NK-92 treated with Interleukin-12 subunit alpha and Interleukin-12 subunit beta, amount 100 ng/mL, for 24 hours (cell line): ENCODE results near the gene ST3GAL2.
A peak's percentile ranks its signal among the peaks of the same experiment; 100 is the strongest.
"Not testable (repeated sequence)": the region's sequence is repeated elsewhere in the genome, so short reads cannot be mapped to it uniquely, and the experiment has no call there.

Experiments used
- DNase-seq: peaks from one replicate; lab custom pipeline; 2025; lab: John Stamatoyannopoulos, UW

ST3GAL2 gene

DNA sequence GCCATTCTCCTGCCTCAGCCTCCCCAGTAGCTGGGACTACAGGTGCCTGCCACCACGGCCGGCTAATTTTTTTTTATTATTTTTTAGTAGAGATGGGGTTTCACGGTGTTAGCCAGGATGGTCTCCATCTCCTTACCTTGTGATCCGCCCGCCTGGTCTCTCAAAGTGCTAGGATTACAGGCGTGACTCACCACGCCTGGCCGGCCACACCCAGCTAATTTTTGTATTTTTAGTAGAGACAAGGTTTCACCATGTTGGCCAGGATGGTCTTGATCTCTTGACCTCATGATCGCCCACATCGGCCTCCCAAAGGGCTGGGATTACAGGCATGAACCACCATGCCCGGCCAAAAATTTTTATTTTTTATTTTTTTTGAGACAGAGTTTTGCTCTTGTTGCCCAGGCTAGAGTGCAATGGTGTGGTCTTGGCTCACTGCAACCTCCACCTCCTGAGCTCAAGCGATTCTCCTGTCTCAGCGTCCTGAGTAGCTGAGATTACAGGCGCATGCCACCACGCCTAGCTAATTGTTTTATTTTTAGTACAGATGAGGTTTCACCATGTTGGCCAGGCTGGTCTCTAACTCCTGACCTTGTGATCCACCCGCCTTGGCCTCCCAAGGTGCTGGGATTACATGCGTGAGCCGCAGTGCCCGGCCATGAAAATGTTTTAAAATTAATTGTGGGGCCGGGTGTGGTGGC, 52.5 kb downstream of the ST3GAL2 start:
- not testable (repeated sequence) for DNase-seq

DNA sequence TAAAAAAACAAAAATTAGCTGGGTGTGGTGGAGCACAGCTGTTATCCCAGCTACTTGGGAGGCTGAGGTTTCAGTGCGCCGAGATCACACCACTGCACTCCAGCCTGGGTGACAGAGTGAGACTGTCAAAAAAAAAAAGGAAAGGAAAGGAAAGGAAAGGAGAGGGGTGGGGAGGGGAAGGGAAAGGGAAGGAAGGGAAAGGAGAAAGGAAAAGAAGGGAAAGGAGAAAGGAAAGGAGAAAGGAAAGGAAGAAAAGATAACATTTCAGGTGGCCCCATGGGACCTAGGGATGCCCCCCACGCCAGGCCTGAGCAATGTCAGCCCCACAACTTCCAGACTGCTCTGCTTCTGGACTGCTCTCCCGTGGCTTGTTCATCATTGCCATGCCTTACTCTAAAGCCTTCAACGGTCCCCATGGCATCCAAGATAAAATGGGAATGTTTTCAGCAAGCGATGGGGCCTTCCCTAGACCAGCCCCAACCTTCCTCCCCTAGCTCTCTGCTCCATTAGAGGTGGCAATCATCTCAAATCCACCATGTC, 55.4 kb downstream of the ST3GAL2 start:
- DNase-seq = no peak

DNA sequence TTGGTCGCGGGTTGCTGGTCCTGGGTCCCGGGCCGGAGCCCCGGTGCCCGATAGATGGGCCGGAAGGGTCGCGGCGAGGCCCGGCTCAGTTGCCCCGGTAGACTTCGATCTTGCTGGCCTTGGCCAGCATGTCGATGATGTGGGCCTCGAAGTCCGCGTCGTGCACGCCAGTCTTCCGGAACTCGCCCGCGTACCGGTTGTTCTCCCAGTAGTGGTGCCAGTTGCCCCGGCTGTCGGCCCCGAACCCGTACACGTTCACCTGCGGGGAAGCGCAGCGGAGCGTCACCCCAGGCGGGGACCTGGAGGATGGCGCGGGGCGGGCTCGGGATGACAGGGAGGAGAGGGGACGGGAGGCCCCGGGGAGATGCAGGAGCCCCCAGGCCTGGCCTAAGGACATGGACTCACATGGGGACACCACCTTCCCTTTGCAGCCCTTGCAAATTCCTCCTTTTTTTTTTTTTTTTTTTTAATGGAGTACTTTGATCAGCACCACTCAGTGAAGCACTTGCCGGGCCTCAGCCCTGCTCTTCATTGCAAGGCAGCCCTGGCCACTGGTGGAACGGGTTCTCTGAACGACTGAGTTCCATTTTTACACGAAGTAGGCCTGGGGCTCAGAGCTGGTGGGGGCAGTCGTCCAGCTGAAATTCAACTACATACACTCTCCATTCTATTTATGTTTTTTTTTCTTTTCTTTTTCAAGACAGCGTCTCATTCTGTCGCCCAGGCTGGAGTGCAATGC, 57.1 kb downstream of the ST3GAL2 start:
- DNase-seq = no peak

DNA sequence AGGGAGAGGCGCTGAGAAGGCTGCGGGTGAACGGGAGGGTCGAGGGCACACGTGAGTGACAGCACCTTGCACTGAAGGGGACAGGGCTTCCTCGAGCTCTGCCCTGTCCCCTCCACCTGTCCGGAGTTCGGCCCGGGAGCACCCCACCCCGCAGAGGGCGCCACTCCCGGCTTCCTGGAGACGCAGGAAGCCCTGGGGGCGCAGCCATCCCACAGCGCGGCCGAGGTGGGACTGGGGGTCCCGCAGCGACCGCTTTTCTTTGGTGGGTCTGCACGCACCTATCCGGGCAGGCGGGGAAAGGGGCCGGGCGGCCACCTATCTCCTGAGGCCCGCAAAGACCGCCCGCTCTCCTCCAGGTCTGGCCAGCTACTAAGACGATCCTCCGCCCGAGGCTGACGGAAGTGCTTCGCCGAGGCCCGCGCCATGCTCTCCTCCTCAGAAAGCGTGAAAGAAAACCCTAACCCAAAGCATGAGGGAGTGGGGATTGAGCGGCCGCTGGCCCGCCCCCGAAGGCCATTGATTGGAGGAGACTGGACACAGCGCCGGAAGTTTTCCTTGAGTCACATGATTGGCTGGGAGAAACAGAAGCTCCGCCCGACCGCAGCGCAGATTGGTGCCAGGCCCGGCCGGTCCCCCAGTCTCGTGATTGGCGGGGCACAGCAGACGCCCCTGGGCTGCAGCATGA, 57.8 kb downstream of the ST3GAL2 start:
- peak; percentile 93 for DNase-seq

DNA sequence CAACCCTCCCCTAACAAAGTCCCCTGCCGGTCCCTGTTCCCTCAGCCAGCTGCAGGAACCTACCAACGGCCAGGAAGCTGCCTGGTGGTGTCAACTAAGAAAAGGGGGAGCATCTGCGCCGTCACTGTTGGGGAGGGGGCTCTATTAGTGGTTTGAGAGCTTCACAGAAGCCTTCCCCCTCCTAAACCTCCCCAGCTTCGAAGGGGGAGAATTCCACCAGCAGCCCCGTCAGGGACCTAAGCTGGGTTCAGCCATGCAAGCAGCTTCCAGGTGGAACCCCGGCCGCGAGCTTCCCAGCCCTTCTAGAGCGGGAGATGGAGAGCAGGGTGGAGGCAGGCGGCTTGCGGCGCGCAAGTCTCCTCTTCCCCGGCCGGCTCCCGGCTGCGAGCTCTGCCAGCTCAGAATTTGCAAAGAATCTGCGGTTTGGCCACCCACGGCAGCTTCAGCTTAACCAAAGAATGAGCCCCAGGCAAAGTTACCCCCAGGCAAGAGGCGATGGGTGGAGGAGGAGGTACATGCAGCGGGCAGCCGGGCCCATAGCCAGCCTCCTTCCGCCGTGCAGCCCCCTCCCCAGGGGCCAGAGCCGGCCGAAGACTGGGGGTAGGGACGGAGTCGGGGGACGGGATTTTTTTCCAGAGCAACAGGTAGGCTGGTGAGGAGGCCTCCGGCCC, 58.5 kb downstream of the ST3GAL2 start:
- DNase-seq = peak; percentile 44

DNA sequence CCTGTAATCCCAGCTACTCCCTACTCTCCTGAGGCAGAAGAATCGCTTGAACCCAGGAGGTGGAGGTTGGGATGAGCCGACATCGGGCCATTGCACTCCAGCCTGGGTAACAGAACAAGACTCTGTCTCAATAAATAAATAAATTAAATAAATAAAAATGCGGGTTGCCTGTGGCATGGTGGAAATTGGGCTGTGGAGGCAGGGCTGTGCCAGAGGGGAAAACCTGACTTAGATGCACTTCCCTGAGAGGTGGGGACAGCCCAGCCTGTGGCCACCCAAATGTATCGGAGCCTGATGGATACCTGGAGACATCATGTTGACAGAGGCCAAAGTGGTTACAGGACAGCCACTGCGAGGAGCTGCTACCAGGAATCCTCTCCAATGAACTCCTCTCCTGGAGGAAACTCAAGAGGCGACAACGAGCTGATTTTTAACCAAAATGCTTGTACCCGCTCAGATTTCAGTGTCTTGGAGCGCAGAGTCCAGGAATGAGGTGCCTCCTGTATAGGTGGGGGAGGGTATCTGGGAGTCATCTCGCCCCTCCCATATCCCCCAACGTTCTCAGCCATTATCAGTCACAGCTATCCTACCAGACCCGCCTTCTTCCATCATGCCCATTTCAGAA, 59.9 kb downstream of the ST3GAL2 start:
- DNase-seq = no peak

DNA sequence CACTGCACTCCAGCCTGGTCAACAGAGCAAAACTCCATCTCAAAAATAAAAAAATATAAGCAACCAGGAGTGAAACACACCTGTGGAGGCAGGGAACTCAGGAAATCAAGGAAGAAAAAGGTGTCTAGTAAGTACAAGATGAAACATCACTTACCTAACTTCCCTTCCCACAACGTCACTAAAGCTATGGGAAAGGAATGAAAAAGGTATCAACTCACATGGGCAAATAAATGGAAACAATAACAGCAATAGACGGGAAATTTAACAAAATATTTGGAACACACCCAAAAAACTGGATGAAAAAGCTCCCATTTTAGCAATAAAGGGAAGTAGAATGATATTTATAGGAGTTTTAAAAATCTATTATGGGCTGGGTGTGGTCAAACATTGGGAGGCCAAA, 61.1 kb downstream of the ST3GAL2 start:
- no peak for DNase-seq

DNA sequence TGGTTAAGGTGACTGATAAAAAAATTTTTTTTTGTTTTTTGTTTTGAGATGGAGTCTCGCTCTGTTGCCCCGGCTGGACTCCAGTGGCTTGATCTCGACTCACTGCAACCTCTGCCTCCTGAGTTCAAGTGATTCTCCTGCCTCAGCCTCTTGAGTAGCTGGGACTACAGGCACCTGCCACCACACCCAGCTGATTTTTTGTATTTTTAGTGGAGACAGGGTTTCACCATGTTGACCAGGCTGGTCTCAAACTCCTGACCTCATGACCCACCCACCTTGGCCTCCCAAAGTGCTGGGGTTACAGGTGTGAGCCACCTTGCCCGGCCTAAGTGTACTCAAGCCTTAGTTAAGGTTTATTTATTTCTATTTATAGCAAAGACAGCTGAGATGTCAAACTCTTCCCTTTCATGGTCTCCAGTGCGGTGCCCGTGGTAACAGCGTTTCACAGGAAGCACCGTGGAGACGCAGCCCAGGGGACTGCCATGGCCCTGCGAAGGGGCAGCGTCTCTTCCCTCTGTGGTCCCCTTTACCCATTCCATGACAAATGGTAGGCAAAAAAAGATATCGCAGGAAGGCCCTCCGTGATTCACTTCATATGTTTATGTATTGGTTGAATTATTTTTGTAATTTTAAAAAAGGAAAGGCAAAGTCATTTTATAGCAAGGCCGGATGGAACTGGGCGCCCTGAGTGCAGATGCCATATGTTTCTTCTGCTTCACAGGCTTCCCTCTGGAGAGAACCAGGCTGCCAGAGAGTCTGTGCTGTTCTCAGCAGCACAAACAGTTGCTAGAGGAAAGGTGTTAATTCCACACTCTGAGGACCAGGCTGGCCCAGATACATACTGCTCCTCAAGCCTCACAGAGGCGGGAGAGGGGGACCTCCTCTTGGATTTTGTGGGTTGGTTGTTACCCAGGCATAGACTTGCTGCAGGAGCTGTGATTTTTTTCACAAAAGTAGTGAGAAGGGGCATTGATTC, 63.0 kb downstream of the ST3GAL2 start:
- DNase-seq = no peak

DNA sequence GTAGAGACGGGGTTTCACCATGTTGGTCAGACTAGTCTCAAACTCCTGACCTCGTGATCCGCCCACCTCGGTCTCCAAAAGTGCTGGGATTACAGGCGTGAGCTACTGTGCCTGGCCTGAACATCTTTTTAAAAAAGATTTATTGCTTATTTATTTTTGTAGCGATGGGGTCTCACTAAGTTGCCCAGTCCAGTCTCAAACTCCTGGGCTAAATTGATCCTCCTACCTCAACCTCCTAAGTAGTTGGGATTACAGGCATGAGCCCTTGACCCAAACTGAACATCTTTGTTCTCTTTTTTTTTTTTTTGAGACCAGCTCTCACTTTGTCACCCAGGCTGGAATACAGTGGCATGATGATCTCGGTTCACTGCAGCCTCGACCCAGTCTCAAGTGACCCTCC, 64.7 kb downstream of the ST3GAL2 start:
- DNase-seq = no peak

DNA sequence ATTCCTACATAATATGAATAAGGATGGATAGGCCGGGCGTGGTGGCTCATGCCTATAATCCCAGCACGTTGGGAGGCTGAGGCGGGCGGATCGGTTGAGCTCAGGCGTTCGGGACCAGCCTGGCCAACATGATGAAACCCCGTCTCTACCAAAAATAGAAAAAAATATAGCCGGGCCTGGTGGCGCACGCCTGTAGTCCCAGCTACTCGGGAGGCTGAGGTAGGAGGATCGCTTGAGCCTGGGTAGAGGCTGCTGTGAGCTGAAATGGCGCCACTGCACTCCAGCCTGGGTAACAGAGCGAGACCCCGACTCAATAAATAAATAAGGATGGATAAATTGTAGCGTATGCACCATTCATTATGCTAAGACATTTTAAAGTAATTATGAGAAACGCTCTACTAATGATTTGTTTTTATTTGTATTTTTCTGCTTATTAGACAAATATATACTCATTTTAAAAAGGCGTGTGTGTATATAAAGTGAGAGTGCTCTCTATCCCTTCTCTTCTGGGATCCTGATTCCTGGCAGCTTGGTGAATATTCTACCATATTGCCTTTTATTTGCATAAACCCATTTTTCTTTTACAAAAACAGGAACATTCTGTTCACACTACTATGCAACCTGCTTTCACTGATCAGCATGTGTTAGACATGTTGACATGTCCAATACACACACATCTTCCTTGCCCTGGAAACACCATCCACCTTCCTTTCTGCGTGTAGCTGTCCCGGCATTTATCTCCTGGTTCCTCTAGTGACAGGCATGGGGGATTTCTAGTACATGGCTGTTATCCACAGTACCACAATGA, 65.8 kb downstream of the ST3GAL2 start:
- DNase-seq = no peak

DNA sequence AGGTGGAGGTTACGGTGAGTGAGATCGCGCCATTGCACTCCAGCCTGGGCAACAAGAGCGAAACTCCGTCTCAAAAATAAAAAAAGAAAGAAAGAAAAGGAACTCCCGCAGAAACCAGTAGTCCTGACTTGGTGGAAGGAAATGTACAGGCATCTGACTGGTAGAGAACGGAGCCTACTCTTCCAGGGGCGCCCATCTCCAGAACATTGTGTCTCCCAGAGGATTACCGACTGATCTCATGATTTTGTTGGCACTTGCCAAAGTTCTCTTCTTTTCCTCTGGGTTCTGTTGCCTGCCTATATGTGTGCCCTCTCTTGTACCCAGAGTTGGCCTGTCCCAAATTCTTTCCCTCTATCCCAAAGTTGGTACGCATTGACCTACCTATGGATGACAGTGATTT, 68.0 kb downstream of the ST3GAL2 start:
- no peak for DNase-seq

DNA sequence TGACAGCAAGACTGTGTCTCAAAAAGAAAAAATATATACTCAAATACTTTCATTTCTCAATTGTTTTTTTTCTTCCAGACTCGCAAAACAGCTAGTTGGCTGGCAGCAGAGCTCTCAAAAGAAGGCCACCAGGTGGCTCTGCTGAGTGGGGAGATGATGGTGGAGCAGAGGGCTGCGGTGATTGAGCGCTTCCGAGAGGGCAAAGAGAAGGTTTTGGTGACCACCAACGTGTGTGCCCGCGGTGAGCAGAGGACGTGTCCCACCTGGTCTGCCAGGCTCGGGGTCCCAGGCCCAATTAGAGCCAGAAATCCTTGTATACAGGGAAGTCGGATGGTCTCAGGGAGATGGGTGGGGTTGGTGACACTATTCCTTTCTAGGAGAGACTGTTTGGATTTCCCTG, 68.8 kb downstream of the ST3GAL2 start:
- not testable (repeated sequence) for DNase-seq

DNA sequence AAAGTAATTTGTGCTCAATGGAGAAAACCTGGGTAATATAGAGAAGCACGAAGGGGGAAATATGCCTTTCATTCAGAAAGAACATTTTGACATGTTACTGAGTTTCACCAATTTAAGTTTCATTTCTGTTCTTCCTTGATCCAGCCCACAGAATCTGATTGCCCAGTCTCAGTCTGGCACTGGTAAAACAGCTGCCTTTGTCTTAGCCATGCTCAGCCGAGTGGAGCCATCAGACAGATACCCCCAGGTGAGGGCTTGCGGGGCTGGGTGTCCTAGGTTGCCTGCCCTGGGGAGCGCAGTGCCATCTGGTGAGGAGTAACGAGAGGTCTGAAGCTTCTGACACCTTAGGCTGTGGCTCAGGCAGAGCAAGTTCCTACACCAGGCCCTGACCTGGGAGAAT, 74.5 kb downstream of the ST3GAL2 start:
- no peak for DNase-seq

DNA sequence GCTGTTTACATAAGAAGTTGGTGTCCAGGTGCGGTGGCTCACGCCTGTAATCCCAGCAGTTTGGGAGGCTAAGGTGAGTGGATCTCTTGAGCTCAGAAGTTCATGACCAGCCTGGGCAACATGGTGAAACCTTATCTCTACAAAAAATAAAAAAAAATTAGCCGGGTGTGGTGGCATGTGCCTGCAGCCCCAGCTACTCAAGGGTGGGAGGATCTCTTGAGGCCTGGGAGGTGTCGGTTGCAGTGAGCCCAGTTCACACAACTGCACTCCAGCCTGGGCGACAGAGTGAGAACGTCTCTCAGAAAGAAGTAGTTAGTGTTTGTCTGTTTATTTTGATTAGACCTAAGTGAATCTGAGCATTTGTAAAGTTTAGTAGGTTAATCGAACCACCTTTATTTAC, 79.3 kb downstream of the ST3GAL2 start:
- DNase-seq = no peak

DNA sequence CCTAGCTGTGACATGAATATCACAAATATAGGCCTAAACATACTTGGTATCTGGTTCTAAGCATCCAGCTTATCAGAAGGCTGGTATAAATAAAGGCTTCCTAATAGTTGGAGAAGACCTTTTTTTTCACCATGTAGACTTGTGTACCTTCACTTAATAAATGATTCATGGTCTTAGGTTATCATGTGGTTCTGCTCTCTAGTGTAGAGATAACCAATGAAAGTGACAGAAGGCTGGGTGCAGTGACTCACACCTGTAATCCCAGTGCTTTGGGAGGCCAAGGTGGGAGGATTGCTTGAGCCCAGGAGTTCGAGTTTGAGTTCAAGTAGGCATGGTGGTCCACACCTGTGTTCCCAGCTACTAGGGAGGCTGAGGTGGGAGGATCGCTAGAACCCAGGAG, 89.1 kb downstream of the ST3GAL2 start:
- no peak for DNase-seq

DNA sequence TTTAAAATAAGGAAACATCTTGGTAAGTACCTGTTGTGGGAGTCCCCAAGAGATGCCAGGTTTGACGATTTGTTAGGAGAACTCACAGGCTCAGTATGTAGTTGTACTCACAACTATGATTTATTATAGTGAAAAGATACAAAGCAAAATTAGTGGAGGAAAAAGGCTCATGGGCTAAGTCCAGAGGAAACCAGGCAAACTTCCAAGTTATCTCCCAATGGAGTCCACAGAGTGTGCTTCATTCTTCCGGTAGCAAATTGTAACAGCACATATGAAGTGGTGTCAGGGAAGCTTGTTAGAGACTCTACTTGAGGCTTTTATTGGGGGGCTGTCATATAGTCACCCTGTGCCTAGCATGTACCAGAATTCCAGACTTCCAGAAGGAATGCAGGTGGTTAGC, 89.9 kb downstream of the ST3GAL2 start:
- DNase-seq = no peak

DNA sequence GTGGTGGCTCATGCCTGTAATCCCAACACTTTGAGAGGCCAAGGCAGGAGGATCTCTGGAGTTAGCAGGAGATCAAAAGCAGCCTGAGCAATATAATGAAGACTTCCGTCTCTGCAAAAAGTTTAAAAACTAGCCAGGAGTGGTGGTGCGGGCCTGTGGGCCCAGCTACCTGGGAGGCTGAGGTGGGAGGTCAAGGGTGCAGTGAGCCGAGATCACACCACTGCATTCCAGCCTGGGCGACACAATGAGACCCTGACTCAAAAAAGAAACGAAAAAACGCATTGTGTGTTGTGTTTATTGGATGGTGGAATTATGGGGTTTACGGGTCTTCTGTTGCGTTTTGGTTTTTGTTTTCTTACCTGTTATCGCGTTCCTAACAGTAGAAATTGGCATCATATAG, 93.1 kb downstream of the ST3GAL2 start:
- DNase-seq = no peak

DNA sequence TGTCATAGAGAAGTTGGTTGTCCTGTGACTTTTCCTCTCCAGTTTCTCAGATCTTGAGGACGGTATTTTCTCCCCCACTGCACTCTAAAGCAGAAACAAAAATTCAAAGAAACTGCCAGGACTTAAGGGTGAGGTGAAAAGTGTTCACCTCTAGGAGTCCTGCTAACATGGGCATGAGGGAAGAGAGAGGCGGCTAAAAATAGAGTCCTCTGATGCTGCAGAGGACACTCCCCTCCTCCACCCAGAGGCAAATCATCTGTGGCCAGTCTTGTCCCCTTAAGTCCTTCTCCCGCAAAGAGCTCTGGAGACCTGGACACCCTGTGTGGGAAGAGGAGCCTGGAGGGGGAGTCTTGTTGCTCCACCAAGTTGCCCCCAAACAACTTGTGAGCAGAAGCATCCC, 96.9 kb downstream of the ST3GAL2 start:
- no peak for DNase-seq

DNA sequence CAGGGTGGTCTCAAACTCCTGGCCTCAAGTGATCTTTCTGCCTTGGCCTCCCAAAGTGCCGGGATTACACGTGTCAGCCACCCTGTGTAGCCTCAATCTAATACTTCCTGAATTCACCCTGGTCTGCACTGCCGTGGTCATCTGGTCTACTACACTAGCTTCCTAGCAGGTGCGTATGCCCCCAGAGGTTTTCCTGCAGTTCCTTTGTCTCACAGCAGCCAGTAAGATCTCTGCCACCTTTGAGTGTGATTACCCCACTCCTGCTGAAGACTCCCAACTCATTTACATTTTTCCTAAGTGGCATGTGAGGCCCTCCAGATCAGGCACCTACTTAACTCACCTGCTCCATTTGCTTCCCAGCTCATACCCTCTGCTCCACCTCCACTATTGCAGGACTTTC, 97.3 kb downstream of the ST3GAL2 start:
- no peak for DNase-seq

DNA sequence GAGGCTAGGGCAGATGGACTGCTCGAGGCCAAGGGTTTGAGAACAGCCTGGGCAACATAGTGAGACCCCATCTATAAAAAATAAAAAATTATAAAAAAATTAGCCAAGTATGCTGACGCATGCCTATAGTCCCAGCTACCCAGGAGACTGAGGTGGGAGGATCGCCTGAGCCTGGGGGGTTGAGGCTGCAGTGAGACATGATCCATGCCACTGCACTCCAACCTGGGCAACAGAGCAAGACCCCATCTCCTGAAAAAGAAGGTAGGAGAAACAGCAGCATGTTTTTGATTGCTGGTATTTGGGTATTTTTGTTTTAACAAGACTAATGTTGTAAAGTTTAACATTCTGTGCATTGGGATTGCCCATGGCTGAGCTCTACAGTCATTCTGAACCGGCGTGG, 101.1 kb downstream of the ST3GAL2 start:
- DNase-seq = no peak
